HG03103 (cell line): ENCODE results near the gene SPATA31A6.
"Not testable (repeated sequence)": the region's sequence is repeated elsewhere in the genome, so short reads cannot be mapped to it uniquely, and the experiment has no call there.

Source experiments
- ATAC-seq: cut with Tn5 transposase; IDR thresholded peaks from one replicate; pipeline ENCODE4 v1.9.1; 2021; ENCODE audit warnings: low read depth; ENCODE audit not compliant: unreplicated experiment

Gene SPATA31A6

GRCh38 chr9:42183359-42183758 is at the start of gene SPATA31A6:
TSS of gene SPATA31A6 (plus strand) at chr9:42183659. CDS start at chr9:42183688, 29 bp downstream.
- ATAC-seq: not testable (repeated sequence)

- not testable (repeated sequence) for ATAC-seq
These were observed 23.2 kb upstream of the SPATA31A6 start for GRCh38 chr9:42160299-42160698.

- ATAC-seq: not testable (repeated sequence)
These were observed 36.4 kb downstream of the SPATA31A6 start for GRCh38 chr9:42219861-42220260.

- not testable (repeated sequence) for ATAC-seq
These were observed 39.8 kb downstream of the SPATA31A6 start for GRCh38 chr9:42223230-42223629.

GRCh38 chr9:42233031-42233430 is 49.6 kb downstream of the SPATA31A6 start:
- not testable (repeated sequence) for ATAC-seq

- not testable (repeated sequence) for ATAC-seq
These were observed 51.2 kb downstream of the SPATA31A6 start for GRCh38 chr9:42234610-42235009.

- ATAC-seq: not testable (repeated sequence)
These were observed 52.0 kb downstream of the SPATA31A6 start for GRCh38 chr9:42235352-42235991.

- not testable (repeated sequence) for ATAC-seq
These were observed 52.6 kb downstream of the SPATA31A6 start for GRCh38 chr9:42236097-42236496.

- ATAC-seq: not testable (repeated sequence)
These were observed 53.9 kb downstream of the SPATA31A6 start for GRCh38 chr9:42237381-42237780.

GRCh38 chr9:42238862-42239261 is 55.4 kb downstream of the SPATA31A6 start:
- ATAC-seq: not testable (repeated sequence)
